Hematopoietic multipotent progenitor cell treated with erythropoietin and hydrocortisone succinate and interleukin-3 and kit ligand, for 17 days (in vitro differentiated cells): Measurements from ENCODE around the gene GNAL.

Experiments
- DNase-seq: peaks from one replicate; pipeline ENCODE4 v3.0.0-alpha.2; 2015; ENCODE audit warnings: low spot score

GNAL gene

GRCh38 chr18:11724781-11725180, 35.7 kb downstream of the GNAL start:
- DNase-seq = no peak

GRCh38 chr18:11726556-11726955, 37.5 kb downstream of the GNAL start:
- no peak for DNase-seq

DNA sequence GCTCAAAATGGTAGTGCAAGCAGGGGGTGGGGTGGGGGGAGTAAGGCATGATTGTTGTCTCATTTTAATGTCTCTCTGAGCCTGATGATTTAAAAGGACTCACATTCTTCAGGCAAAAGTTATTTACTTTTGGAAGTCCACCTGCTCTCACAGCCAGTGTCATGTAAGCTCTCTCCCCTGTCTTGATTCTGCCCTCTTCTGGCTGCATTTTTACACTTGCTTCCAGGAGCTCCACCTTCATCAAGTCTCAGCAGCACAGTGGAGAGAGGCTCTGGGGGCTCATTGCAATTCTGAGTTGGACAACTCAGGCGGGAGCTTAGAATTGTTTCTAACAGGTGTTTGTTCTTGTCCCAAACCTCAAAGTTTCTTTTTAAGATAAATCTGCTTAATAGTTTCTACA, 39.2 kb downstream of the GNAL start:
- DNase-seq = no peak

- DNase-seq = no peak
Observed at GRCh38 chr18:11729556-11729955, 40.5 kb downstream of the GNAL start.

GRCh38 chr18:11733031-11733430, 44.0 kb downstream of the GNAL start:
- DNase-seq = peak; percentile 61

- DNase-seq = no peak
Observed at GRCh38 chr18:11736656-11737055, 47.6 kb downstream of the GNAL start.

DNA sequence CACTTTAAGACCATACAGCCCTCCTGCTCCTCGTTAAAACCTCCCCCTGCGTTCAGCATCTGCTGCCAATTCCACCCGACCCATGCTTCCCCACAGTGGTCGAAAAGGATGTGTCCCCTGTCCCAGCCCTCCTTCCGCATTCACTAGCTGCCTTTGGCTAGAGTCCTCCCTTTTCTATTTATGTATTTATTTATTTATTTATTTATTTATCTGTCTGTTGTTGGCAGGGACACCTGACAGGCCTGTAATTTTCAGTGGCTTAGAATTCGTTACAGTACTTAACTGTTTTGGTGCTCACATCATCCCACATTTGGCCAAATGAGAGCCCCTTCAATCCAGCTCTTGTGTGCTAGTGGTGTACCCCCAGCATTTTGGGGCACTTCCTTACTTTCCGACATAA, 50.8 kb downstream of the GNAL start:
- DNase-seq = no peak

GRCh38 chr18:11740461-11740860, 51.4 kb downstream of the GNAL start:
- no peak for DNase-seq

DNA sequence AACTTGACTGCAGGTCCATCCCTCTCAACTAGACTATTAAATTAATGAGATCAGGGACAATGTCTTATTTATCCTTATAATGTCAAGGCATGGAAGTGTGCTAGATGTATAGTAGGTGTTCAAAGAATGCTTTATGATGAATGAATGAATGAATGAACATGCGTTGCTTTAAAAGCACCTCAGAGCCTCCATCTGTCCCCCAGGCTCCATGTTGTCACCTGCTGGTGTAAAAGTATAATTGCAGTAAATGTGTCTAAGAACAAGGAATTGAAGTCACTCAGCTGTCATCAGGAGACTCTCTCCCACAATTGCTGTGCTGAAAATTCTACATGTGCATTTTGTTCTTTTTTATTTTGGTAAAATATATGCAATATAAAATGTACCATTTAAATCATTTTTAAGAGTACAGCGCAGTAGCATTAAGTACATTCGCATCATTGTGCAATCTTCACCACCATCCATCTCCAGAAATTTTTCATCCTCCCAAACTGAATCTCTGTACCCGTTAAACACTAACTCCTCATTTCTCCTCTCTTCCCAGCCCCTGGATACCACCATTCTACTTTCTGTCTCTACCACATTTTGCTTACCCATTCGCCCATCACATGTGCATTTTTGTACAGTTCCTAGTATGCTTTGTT, 52.6 kb downstream of the GNAL start:
- DNase-seq = no peak

DNA sequence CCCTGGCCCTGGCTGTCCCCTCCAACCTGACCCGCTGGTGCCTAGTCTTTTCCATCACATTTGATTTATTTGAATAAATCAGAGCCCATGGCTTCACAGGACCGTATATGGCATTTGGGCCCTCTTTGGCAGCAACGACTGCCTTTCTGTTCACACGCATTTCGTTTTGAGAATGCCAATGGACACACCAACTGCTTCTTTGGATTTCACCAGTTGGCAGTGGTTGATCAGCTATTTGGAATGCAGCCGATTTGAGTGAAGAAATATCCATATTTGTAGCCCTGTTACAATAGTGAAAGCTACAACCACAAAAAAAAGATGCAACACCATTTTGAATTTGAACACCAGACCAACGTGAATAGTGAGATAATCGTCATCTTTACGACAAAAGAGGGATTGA, 56.5 kb downstream of the GNAL start:
- DNase-seq = no peak

DNA sequence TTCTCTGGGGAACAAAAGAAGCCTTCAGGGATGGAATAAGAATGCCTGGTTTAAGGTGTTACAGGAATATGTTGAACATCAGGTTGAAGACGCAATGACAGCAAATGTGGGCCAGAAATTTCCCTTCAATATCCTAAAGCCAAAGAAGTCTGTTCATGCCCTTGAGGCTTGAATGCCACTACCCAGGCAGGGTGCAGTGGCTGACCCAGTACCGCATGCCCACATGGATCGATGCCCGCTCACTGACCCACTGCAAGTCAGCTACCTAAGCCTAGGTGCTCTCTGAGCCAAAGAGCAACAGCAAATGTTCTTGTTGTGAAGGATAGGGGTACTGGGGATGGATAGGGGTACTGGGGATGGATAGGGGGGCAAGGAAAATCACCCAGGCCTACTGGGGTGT, 58.2 kb downstream of the GNAL start:
- no peak for DNase-seq

DNA sequence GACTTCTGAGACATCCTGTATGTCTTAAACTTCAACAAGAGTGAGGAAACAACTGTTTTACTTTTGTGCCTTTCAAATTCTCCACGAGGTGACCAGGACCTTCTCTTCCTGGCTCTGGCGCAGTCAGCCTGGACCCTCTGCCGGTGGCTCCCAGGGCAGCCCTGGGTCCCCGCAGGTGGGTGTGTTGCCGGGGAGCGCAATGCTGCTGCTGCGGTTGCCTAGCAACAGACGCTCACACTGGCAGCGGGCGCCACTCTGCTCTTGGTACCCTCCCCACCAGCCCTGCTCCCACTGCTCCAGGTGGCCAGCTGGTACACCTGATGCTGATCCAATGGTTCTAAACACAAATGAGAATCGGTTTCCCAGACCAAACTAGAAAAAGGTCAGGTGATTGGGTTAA, 58.7 kb downstream of the GNAL start:
- no peak for DNase-seq

DNA sequence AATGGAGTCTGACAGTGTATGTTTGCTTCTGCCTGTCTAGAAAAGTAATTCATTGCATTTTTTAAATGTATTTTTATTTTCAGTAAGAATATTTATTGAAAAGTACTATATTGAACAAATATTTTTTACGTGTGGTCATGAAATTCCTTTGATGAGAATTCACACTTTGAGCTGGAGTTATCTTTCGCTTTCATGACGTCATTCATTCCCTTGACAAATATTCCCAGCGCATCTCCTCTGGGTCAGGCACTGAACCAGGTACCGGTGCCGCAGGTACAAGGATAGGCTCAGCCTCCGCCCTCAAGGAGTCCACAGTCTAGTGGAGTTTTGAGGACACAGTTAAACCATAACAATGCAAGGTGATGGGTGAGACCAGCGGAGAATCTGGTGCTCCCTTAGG, 60.2 kb downstream of the GNAL start:
- DNase-seq = no peak

DNA sequence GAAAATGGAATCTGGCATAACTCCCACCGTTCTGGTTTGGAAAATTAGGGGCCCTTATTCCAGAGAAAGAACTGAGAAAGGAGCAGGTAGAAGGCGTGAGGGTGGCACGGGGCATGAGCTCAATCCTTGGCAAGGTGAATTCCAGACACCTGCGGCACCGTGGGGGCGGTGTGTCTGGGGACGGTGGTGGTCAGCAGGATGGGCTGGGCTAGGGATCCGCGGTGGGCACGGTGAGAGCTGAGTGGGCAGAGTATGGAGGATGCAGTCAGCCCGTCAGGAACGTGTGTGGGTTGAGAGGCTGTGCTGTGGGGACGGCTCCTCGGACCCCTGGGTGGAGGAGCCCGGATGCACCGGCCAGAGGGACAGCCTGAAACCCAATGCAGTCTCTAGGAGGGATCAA, 61.1 kb downstream of the GNAL start:
- DNase-seq = no peak

- no peak for DNase-seq
Observed at GRCh38 chr18:11750581-11751310, 61.7 kb downstream of the GNAL start.

DNA sequence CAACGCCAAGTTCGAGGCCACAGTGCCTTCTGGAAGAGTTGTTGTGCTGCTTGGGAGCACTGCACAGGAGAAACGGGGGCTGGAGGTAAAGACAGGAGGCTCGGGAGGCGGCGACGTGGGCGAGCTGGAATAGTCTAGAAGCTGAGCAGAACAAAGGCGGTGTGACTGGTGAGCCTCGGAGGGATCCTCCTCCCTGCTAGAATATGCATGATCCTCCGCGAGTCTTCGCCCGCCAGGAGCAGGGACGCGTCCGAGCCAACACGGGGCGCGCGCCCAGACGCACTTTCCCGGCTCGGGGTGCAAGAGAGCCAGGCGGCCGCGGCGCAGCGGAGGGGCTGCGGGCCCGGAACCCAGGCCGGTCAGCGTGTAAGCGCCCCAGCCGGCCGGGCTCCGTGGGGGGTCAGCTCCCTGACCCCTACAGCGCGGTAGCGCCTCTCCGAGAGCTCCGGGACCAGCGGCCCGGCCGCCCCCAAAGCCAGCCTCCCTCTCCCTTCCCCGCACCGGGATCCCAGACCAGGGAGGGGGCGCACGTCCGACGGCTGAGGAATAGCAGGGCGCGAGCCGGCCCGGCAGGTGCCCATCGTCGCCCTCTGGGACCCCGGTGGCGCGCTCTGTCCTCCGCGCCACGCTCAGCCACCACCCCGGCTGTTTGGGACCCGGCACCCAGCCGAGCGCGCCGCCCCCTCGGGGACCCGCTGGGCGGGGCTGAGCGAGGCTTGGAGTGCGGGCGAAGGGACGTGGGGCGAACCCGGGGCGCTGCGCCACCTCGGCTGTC, 62.5 kb downstream of the GNAL start:
- no peak for DNase-seq

GRCh38 chr18:11752116-11752911, 63.2 kb downstream of the GNAL start:
- no peak for DNase-seq

DNA sequence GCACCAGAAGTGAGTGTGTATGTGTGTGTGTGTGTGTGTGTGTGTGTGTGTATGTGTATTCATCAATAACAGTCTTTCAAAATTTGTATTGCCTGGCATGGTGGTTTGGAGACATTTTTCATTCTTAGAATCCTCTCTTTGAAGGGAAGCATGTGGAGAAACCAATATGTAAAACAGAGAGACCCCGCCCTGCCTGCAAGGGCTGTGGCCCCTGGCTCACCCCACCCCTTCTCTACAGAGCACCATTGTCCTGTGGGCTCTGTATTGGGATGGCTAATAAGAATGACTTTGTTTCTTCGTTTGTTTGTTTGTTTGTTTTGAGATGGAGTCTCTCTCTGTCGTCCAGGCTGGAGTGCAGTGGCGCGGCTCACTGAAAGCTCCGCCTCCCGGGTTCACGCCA, 65.9 kb downstream of the GNAL start:
- no peak for DNase-seq

GRCh38 chr18:11757084-11757590, 68.1 kb downstream of the GNAL start:
- no peak for DNase-seq

- no peak for DNase-seq
Observed at GRCh38 chr18:11759456-11759855, 70.4 kb downstream of the GNAL start.

- DNase-seq = no peak
Observed at GRCh38 chr18:11760498-11761167, 71.6 kb downstream of the GNAL start.

DNA sequence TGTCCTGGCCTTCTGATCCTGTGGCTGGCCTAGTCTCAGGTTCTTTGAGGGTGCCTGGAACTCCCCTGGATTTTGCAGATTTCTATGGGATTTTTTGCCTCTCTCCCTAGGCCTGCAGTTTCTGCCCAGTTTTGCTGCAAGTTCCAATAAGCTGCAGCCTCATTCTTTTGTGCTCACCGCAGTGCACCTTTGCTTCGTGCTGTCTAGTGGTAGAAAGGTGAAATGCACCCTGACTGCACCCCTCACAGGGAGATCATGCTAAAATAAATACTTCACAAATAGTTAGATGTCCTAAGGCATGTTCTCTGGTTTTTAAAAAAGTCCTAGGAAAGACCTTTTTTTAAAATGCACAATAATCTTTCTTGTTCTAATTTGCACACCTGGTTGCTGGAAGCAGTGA, 72.5 kb downstream of the GNAL start:
- no peak for DNase-seq
